H1 (cell line): ENCODE results near the gene TTC13. TPM values are rescaled to one million over a fixed set of nuclear protein-coding genes. Genes with fewer than 3 reads are reported as not detected.

Source experiments
- CTCF ChIA-PET: fragments of 300-600 bp; sonication (Branson Sonifier 250); formaldehyde crosslinking; loops from one replicate; lab custom pipeline; 2021; ENCODE audit not compliant: partially characterized antibody; lab: Charles Lee
- POLR2A ChIA-PET: fragments of 300-600 bp; sonication (Branson Sonifier 250); formaldehyde crosslinking; loops from one replicate; lab custom pipeline; 2021; ENCODE audit warnings: inconsistent platforms; ENCODE audit not compliant: partially characterized antibody; lab: Charles Lee
- DNase-seq, 2 experiments: peaks; one replicate each; pipeline versions ENCODE4 v3.0.0 to v3.0.0-alpha.2; 2010 to 2022; ENCODE audit warnings: low spot score in 2 of 2, low read depth in 1 of 2, mixed read lengths in 1 of 2
- FAIRE-seq: peaks from 2 replicates; lab custom pipeline; 2011; peaks lifted over from hg19 to GRCh38; lab: Jason Lieb, UNC
- H2AFZ ChIP-seq: 2 replicates; pipeline ENCODE4 v1.8.1; 2012; ENCODE audit warnings: low read length, inconsistent platforms
- H2AK5ac ChIP-seq: 2 replicates; pipeline ENCODE4 v1.6.1; 2013; ENCODE audit warnings: low read depth, low read length
- H2BK120ac ChIP-seq: replicated peaks from 2 replicates; pipeline ENCODE3; 2013; ENCODE audit warnings: low read depth, low read length, inconsistent platforms
- H2BK12ac ChIP-seq: 2 replicates; pipeline ENCODE4 v1.6.1; 2013; ENCODE audit warnings: low read depth, low read length
- H2BK15ac ChIP-seq: 2 replicates; pipeline ENCODE4 v1.6.1; 2013; ENCODE audit warnings: low read length
- H2BK20ac ChIP-seq: 2 replicates; pipeline ENCODE4 v1.6.1; 2013; ENCODE audit warnings: low read length
- H2BK5ac ChIP-seq: 2 replicates; pipeline ENCODE4 v1.6.1; 2013; ENCODE audit warnings: low read depth, low read length
- H3K14ac ChIP-seq: 2 replicates; pipeline ENCODE4 v1.6.1; 2013; ENCODE audit warnings: inconsistent platforms; ENCODE audit not compliant: insufficient read length
- H3K18ac ChIP-seq: 2 replicates; pipeline ENCODE4 v1.6.1; 2013; ENCODE audit warnings: low read length; ENCODE audit errors: extremely low read depth
- H3K23ac ChIP-seq: 2 replicates; pipeline ENCODE4 v1.6.1; 2013; ENCODE audit warnings: inconsistent platforms; ENCODE audit not compliant: insufficient read length
- H3K23me2 ChIP-seq: 2 replicates; pipeline ENCODE4 v1.6.1; 2013; ENCODE audit warnings: low read depth, low read length
- H3K27ac ChIP-seq: 2 replicates; pipeline ENCODE4 v1.6.1; 2011; ENCODE audit warnings: low read depth, low read length, inconsistent platforms
- H3K27me3 ChIP-seq, 4 experiments: replicated peaks in 1 of 4; 1 replicate in 1 of 4; 2 replicates in 3 of 4; pipeline versions ENCODE4 v1.6.1 to v1.8.1; 2011 to 2013; ENCODE audit warnings: low read length in 3 of 4, mild to moderate bottlenecking in 3 of 4, inconsistent platforms in 2 of 4, mixed read lengths in 2 of 4, moderate library complexity in 1 of 4; ENCODE audit not compliant: control insufficient read depth in 3 of 4, insufficient read depth in 3 of 4; ENCODE audit errors: extremely low read depth in 1 of 4
- H3K36me3 ChIP-seq, 4 experiments: 2 replicates each; pipeline versions ENCODE4 v1.6.1 to v1.8.1; 2011 to 2013; ENCODE audit warnings: mild to moderate bottlenecking in 4 of 4, low read length in 3 of 4, moderate library complexity in 2 of 4, control low read depth in 1 of 4, inconsistent platforms in 1 of 4; ENCODE audit not compliant: insufficient read depth in 4 of 4, control insufficient read depth in 2 of 4
- H3K4ac ChIP-seq: replicated peaks from 2 replicates; pipeline ENCODE3; 2013; ENCODE audit warnings: low read length, low read depth, mixed read lengths, inconsistent platforms; ENCODE audit not compliant: insufficient read length
- H3K4me1 ChIP-seq, 4 experiments: replicated peaks in 1 of 4; 1 replicate in 1 of 4; 2 replicates in 3 of 4; pipeline versions ENCODE4 v1.6.1 to v1.8.1; 2011 to 2013; ENCODE audit warnings: low read length in 3 of 4, inconsistent platforms in 2 of 4, mixed read lengths in 1 of 4; ENCODE audit not compliant: insufficient read depth in 4 of 4, control insufficient read depth in 3 of 4
- H3K4me2 ChIP-seq, 2 experiments: 2 replicates each; pipeline versions ENCODE4 v1.6.1 to v1.8.1; 2011 to 2013; ENCODE audit warnings: low read depth in 2 of 2, low read length in 2 of 2, control low read depth in 1 of 2, inconsistent platforms in 1 of 2, mild to moderate bottlenecking in 1 of 2; ENCODE audit not compliant: insufficient read depth in 1 of 2
- H3K4me3 ChIP-seq, 4 experiments: fragments of 200-600, 300-600 bp in 1 of 4; sonication (generic), shearing (Covaris generic), sonication (Bioruptor Twin) in 1 of 4; 2 replicates each; pipeline versions ENCODE4 v1.5.1 to v1.8.1; 2011 to 2016; ENCODE audit warnings: low read length in 4 of 4, low read depth in 3 of 4, control low read depth in 2 of 4, inconsistent platforms in 2 of 4, mild to moderate bottlenecking in 2 of 4, mixed read lengths in 1 of 4, moderate library complexity in 1 of 4; ENCODE audit not compliant: insufficient read depth in 2 of 4; ENCODE audit errors: extremely low read depth in 1 of 4
- H3K56ac ChIP-seq: replicated peaks from 2 replicates; pipeline ENCODE3; 2013; ENCODE audit warnings: low read depth, mild to moderate bottlenecking, mixed read lengths, low read length, inconsistent platforms; ENCODE audit not compliant: insufficient read length
- H3K79me1 ChIP-seq: 2 replicates; pipeline ENCODE4 v1.6.1; 2013; ENCODE audit warnings: low read depth, low read length, control low read depth
- H3K79me2 ChIP-seq, 2 experiments: 2 replicates each; pipeline versions ENCODE4 v1.6.1 to v1.8.1; 2012 to 2013; ENCODE audit warnings: low read length in 2 of 2, mild to moderate bottlenecking in 2 of 2, inconsistent platforms in 1 of 2; ENCODE audit not compliant: insufficient read depth in 2 of 2, control insufficient read depth in 1 of 2
- H3K9ac ChIP-seq, 4 experiments: replicated peaks in 1 of 4; 1 replicate in 1 of 4; 2 replicates in 3 of 4; pipeline versions ENCODE4 v1.6.1 to v1.8.1; 2011 to 2013; ENCODE audit warnings: low read depth in 3 of 4, low read length in 3 of 4, control low read depth in 2 of 4, mild to moderate bottlenecking in 2 of 4, moderate library complexity in 2 of 4, inconsistent platforms in 1 of 4; ENCODE audit errors: extremely low read depth in 1 of 4
- H3K9me3 ChIP-seq, 2 experiments: 2 replicates each; pipeline versions ENCODE4 v1.6.1 to v1.8.1; 2012 to 2013; ENCODE audit warnings: mild to moderate bottlenecking in 2 of 2, moderate library complexity in 2 of 2, control low read depth in 1 of 2, inconsistent platforms in 1 of 2, low read depth in 1 of 2, low read length in 1 of 2, mixed read lengths in 1 of 2; ENCODE audit not compliant: insufficient read depth in 2 of 2
- H4K20me1 ChIP-seq, 2 experiments: replicated peaks in 1 of 2; 2 replicates each; pipeline versions ENCODE3 to v1.8.1; 2011 to 2013; ENCODE audit warnings: inconsistent platforms in 2 of 2, low read length in 2 of 2, mild to moderate bottlenecking in 1 of 2; ENCODE audit not compliant: insufficient read depth in 2 of 2, control insufficient read depth in 1 of 2
- H4K5ac ChIP-seq: 2 replicates; pipeline ENCODE4 v1.6.1; 2013; ENCODE audit warnings: low read length, low read depth, mixed read lengths, inconsistent platforms; ENCODE audit not compliant: insufficient read length
- H4K8ac ChIP-seq: 2 replicates; pipeline ENCODE4 v1.8.0; 2013; ENCODE audit warnings: mild to moderate bottlenecking, moderate library complexity, low read length, inconsistent platforms; ENCODE audit not compliant: insufficient read depth; ENCODE audit errors: extremely low read depth
- H4K91ac ChIP-seq: replicated peaks from 2 replicates; pipeline ENCODE3; 2013; ENCODE audit warnings: low read length, mixed read lengths, inconsistent platforms; ENCODE audit not compliant: insufficient read length
- KDM1A ChIP-seq: fragments of 200-600, 300-600 bp; sonication (generic); IDR thresholded peaks from 2 replicates; pipeline ENCODE4 v1.7.1; 2016; ENCODE audit warnings: mild to moderate bottlenecking, low read length, borderline replicate concordance
- KDM4A ChIP-seq: IDR thresholded peaks from one replicate; pipeline ENCODE4 v1.7.1; 2012; ENCODE audit warnings: low read depth, mild to moderate bottlenecking, moderate library complexity, low read length, inconsistent platforms; ENCODE audit not compliant: severe bottlenecking
- NANOG ChIP-seq: IDR thresholded peaks from 2 replicates; pipeline ENCODE4 v1.6.1; 2011; ENCODE audit warnings: low read length, low read depth, mild to moderate bottlenecking, inconsistent platforms; ENCODE audit not compliant: insufficient read depth, poor library complexity, severe bottlenecking
- POLR2AphosphoS5 ChIP-seq: IDR thresholded peaks from 2 replicates; pipeline ENCODE4 v1.6.1; 2011; ENCODE audit warnings: low read depth, low read length
- POU5F1 ChIP-seq: IDR thresholded peaks from 2 replicates; pipeline ENCODE4 v1.6.1; 2011; ENCODE audit warnings: low read depth, mild to moderate bottlenecking, low read length, moderate library complexity
- RNF2 ChIP-seq: fragments of 200-900, 300-1000 bp; sonication (generic); IDR thresholded peaks from 2 replicates; pipeline ENCODE4 v1.7.1; 2016; ENCODE audit warnings: borderline replicate concordance, low read depth, mild to moderate bottlenecking, antibody characterized with exemption, low read length; ENCODE audit not compliant: poor library complexity, severe bottlenecking; ENCODE audit errors: missing control alignments
- SRF ChIP-seq: IDR thresholded peaks from 2 replicates; pipeline ENCODE4 v1.6.1; 2011; ENCODE audit warnings: mild to moderate bottlenecking, low read depth, low read length, moderate library complexity
- WGBS, 2 experiments: shearing (Covaris generic) in 1 of 2; methylation state at CpG; one replicate each; pipeline versions ENCODE4 v1.1.6 to v1.1.7; 2013 to 2015; ENCODE audit warnings: low lambda C conversion rate in 2 of 2, mixed read lengths in 2 of 2, inconsistent platforms in 1 of 2, low coverage in 1 of 2, missing lambda C conversion rate in 1 of 2; ENCODE audit not compliant: insufficient replicate concordance in 2 of 2, insufficient coverage in 1 of 2, insufficient read length in 1 of 2; ENCODE audit errors: extremely low coverage in 1 of 2, missing lambda C conversion rate in 1 of 2; 5-methylcytosine and 5-hydroxymethylcytosine counted together
- polyA plus RNA-seq, 7 experiments: library from polyadenylated mRNA; depleted of rRNA in 3 of 7; stranded (reverse) in 5 of 7; unstranded in 2 of 7; fragments of >200 nt in 5 of 7; fragments of 200-250 nt in 2 of 7; gene quantifications; 1 replicate in 5 of 7; 2 replicates in 1 of 7; 4 replicates in 1 of 7; pipeline versions ENCODE4 v1.2.1 to v1.2.3, GENCODE V29; 2011 to 2013; ENCODE audit warnings: missing spikeins in 2 of 7, mixed read lengths in 2 of 7
- total RNA-seq: library from RNA; stranded (reverse); fragmentation: NEBNext Ultra II Directional; extraction: Animal tissue kit (Norgen Biotek cat#: 25700); gene quantifications from 2 replicates; pipeline ENCODE4 v1.2.1, GENCODE V29; 2021

TTC13 gene
- total and polyA plus RNA-seq, 2 of the 8 experiments (the other 6 are each of a cell fraction or from before 2014, with no cell fraction given): 3.1 to 7.1 TPM

DNA sequence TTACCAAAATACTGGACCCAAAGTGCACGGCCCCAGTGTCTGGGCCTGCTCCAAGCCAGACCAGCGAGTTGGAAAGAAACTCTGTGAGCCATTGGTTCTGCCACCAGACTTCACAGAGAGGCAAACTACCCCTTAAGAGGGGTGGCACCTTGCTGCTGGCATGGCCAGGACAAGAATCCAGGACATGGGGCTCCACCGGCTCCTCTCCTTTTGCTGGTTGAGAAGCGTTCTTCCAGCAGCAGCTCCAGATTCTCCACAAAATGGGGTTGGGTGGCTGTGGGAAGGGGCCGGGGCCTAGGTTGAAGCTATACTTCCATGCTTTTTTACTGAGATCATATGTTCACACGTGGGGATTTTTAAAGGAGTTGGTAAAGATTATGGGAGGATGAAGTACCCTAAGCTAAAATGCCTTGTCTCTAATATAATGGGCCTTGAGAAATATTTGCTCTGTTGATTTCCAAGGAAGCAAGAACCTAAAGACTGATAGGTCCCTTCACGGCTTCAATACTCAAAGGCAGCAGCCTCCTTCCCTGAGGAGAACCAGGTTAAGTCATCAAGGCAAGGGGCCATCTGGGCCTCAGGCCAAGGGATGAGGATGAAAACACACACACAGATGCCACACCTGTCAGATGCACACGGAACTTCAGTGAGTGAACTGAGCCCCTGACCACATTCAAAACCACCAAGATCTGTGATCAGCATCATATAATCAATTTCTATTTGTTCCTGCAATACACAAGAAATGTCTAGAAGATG, 113.4 kb downstream of the TTC13 start:
- no peak overlapping the region for H2BK120ac ChIP-seq
- H2BK20ac ChIP-seq: no peak overlapping the region
- no peak overlapping the region for H4K5ac ChIP-seq
- H3K56ac ChIP-seq: no peak overlapping the region
- no peak overlapping the region for H3K4ac ChIP-seq
- no peak overlapping the region for H3K9ac ChIP-seq
- H2BK5ac ChIP-seq: no peak overlapping the region
- FAIRE-seq (no peak), DNase-seq (no peak)
- H4K91ac ChIP-seq: no peak overlapping the region
- no peak overlapping the region for H2AK5ac ChIP-seq
- H3K27me3 ChIP-seq: peaks cover 0 to 2% (median 0%) of the 10 kb centered on the region in 4 experiments; a peak in 2 of 7 replicates
- no peak overlapping the region for H3K4me2 ChIP-seq
- no peak overlapping the region for H3K18ac ChIP-seq
- no peaks in the 10 kb centered on the region for H3K36me3 ChIP-seq
- H3K23me2 ChIP-seq: peaks cover 9% of the 10 kb centered on the region
- H3K79me2 ChIP-seq: peaks cover 0 to 67% of the 10 kb centered on the region in 2 experiments; a peak in 2 of 4 replicates
- CTCF ChIA-PET: interaction anchor here (0.6 to 1.8 kb wide), 2 partner anchors 67 to 326 kb away, joined by 3 to 8 read pairs; no protein-coding TSS in a partner anchor
- H3K4me1 ChIP-seq: peaks cover 2 to 15% (median 9%) of the 10 kb centered on the region in 4 experiments
- 85% methylated on average over 8 of the region's 8 CpGs; no CpG with 5 or more reads in 1 of the 2 experiments for WGBS, 2 experiments
- H2BK15ac ChIP-seq: no peak overlapping the region
- H3K23ac ChIP-seq: no peak overlapping the region
- no peaks in the 10 kb centered on the region for H3K9me3 ChIP-seq
- TF ChIP-seq POLR2AphosphoS5 (no peak), KDM1A (no peak), RNF2 (no peak), KDM4A (no peak), NANOG (no peak), SRF (no peak), POU5F1 (no peak)
- H2AFZ ChIP-seq: no peak overlapping the region
- H2BK12ac ChIP-seq: no peak overlapping the region
- H3K27ac ChIP-seq: no peak overlapping the region
- peaks cover 3 to 10% of the 10 kb centered on the region in 2 experiments for H4K20me1 ChIP-seq
- POLR2A ChIA-PET: no interaction called here
- H3K14ac ChIP-seq: no peak overlapping the region
- peaks cover 2% of the 10 kb centered on the region; the same call in 1 of the 2 replicates for H3K79me1 ChIP-seq
- H4K8ac ChIP-seq: no peak overlapping the region
- no peak overlapping the region for H3K4me3 ChIP-seq
